ENCODE results near the gene CNPPD1.

- TF ChIP-seq REST (IDR thresholded peaks at IDR 0.05): no peak
- no peak for TF ChIP-seq CTCF (IDR thresholded peaks at IDR 0.05; ENCODE audit: low read depth, low read length, missing input control)
- no peak for TF ChIP-seq RAD21 (IDR thresholded peaks at IDR 0.05)
- TF ChIP-seq JUND (IDR thresholded peaks at IDR 0.05): no peak
- no peak for TF ChIP-seq FOXA2 (IDR thresholded peaks at IDR 0.05)
- TF ChIP-seq RXRA (IDR thresholded peaks at IDR 0.05): no peak
- TF ChIP-seq TAF1 (conservative IDR thresholded peaks at IDR 0.05): no peak
- TF ChIP-seq FOXA1 (IDR thresholded peaks at IDR 0.05): no peak
- no peak for TF ChIP-seq SP1 (IDR thresholded peaks at IDR 0.05)
- TF ChIP-seq GABPA (IDR thresholded peaks at IDR 0.05 in 1 of 2, conservative IDR thresholded peaks at IDR 0.05 in 1 of 2): no peak
- no peak for TF ChIP-seq HNF4G (IDR thresholded peaks at IDR 0.05)
- TF ChIP-seq NR2F2 (IDR thresholded peaks at IDR 0.05): no peak
- no peak for TF ChIP-seq HNF4A (conservative IDR thresholded peaks at IDR 0.05)
These were observed 7.4 kb upstream of the CNPPD1 start for GRCh38 chr2:219184121-219184520.

Measured in liver (tissue), 3 donors.